HG02759 (cell line): ENCODE results near the gene TBC1D3E.
"Not testable (repeated sequence)": the region's sequence is repeated elsewhere in the genome, so short reads cannot be mapped to it uniquely, and the experiment has no call there.

Experiments
- ATAC-seq: cut with Tn5 transposase; IDR thresholded peaks from one replicate; pipeline ENCODE4 v1.9.1; 2021; ENCODE audit warnings: mild to moderate bottlenecking, moderate library complexity; ENCODE audit not compliant: unreplicated experiment

Gene TBC1D3E

DNA sequence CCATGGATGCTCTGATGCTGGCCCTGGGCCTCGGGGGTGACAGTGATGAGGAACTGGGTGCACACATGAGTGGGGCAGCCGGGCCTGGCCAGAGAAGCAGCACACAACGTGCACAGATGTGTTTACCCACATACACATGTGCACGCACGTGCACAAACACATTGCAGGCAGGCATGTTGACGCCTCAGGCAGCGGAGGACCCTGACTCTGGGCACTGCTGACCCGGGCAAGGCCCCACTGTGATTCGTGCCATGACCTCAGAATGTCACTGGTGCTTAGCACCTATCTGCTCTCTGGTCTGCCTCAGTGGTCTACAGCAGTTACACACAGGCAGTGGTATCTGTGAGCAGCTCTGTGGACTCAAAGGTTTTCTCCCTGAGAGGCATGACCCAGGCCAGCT, at the start of gene TBC1D3E:
TBC1D3E (plus strand) TSS at position 301 of the 400 bp plus-strand sequence. CDS start 1,545 bp downstream, outside the sequence.
- not testable (repeated sequence) for ATAC-seq

DNA sequence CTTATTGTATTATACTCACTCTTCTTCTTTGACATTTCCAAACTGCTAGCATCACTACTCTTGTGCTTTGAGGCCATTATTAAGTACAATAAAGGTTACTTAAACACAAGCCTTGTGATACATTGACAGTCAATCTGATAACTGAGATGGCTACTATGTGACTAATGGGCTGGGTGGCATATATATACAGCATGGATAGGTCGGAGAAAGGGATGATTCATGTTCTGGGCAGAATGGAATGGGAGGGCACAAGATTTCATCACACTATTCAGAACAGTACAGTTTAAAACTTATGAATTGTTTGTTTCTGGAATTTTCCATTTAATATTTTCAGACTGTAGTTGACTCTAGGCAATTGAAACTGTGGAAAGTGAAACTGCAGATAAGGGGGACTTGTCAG, 40.4 kb upstream of the TBC1D3E start:
- not testable (repeated sequence) for ATAC-seq

DNA sequence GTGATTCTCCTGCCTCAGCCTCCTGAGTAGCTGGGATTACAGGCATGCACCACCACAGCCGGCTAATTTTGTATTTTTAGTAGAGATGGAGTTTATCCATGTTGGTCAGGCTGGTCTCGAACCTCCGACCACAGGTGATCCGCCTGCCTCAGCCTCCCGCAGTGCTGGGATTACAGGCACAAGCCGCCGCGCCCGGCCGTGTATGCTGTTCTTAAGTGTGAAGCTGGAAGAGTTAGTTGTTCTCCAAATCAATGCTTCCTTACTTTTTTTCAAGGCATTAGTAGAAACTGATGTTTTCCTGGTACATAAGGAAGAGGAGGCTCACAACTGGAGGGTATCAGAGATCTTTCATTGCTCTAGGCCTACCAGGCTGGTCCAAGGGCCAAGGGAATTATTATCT, 39.6 kb upstream of the TBC1D3E start:
- ATAC-seq: not testable (repeated sequence)

DNA sequence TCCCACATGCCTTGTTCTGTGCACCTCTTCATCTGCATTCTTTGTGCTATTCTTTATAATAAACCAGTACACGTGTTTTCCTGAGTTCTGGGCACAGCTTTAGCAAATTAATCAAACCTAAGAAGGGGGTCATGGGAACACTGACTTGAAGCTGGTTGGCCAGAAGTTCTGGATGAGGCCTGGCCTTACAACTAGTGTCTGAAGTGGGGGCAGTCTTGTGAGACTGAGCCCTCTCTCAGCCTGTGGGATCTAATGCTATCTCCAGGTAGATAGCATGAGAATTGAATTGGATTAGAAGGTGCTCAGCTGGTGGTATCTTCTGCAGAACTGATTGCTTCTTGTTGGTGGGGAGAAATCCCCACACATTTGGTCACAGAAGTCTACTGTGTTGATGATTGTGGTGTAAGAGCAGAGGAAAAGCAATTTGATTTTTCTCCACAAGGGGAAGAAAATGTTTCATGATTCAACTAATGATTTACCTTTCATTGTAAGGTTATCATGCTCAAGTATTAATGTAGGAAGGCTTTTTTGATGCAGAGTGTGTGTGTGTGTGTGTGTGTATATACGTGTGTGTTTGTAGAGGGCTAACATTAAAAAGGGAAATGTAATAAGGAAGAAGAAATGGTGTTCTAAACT, 33.6 kb upstream of the TBC1D3E start:
- ATAC-seq: not testable (repeated sequence)

DNA sequence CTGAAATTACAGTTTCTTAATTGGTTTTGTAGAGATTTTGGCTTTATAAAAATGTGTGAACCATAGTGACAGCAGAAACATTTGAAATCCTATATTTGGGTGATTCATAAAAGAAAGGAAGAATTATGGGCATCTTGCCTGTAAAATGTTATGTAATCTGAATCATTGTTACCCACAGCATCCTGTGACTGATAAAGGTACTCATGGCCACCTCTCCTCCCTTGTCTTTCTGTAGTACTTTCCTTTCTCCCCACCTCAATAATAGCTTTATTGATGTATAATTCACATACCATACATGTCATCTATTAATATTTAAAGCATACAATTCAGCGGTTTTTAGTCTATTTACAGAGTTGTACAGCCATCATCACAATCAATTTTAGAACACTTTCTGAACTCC, 28.5 kb upstream of the TBC1D3E start:
- not testable (repeated sequence) for ATAC-seq

DNA sequence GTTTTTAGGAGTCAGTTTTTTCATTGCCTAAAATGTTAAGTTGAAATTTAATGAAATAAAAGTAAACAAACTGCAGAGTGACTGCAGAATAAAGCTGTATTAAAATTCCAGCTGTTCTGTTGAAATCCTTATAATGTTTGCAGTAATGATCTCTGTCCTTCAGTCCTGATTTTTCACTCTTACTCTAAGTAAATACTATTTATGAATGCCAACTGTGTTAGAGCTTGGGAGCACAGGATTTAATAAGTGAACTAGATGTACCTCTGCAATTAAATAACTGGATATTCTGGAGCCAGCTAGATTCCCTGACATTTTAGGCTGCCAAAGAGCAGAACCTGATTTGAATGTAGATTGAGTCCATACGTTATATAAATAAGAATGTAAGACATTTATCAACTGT, 7.9 kb upstream of the TBC1D3E start:
- not testable (repeated sequence) for ATAC-seq

DNA sequence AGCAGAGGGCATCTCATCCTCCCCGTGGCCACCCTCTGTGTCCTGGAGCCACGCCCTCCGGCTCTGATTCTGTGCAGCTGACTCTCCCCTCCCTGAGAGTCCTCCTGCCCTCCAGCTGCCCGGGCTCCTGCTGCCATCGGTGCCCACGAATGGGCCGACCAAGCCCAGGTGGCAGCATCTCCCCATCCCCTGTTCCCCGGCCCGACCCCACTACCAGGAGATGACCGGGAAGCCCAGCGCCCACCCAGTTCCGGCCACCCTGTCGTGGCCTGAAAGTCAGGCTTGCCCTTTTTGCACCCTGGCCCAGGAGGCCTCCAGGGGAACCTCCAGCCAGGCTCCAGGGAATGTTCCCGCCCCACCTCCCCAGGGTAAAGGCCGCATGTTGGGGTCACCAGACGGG, 7.1 kb downstream of the TBC1D3E start:
- ATAC-seq: not testable (repeated sequence)
